DMS114 treated with DMSO at 0.1 percent for 48 hours (cell line): ENCODE data around the gene TCP11X1.
"Not testable (repeated sequence)": the region's sequence is repeated elsewhere in the genome, so short reads cannot be mapped to it uniquely, and the experiment has no call there.

Experiments used
- DNase-seq: peaks from one replicate; lab custom pipeline; 2025; ENCODE audit not compliant: unreplicated experiment; lab: John Stamatoyannopoulos, UW

TCP11X1 gene

DNA sequence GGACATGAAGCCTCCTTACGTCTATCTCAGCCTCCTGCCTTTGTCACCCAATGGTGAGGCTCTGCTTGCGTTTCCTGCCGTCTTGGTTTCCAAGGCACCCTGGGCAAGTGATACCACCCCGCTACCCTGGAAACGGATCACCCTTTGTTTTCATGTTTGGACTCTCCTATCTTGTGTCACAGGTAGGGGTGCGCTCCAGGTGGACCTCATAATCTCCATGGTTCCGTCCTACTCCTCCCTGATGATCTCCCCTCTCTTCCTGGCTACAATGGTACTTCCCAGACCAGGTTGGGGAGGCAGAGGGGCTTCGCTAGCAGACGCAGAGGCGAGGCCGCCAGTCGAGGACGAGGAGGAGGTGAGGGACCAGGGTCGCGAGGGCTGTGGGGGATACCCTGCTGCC is at the start of gene TCP11X1:
TSS of gene TCP11X1 (plus strand) at position 316 of the 400 bp plus-strand sequence.
- DNase-seq = not testable (repeated sequence)

DNA sequence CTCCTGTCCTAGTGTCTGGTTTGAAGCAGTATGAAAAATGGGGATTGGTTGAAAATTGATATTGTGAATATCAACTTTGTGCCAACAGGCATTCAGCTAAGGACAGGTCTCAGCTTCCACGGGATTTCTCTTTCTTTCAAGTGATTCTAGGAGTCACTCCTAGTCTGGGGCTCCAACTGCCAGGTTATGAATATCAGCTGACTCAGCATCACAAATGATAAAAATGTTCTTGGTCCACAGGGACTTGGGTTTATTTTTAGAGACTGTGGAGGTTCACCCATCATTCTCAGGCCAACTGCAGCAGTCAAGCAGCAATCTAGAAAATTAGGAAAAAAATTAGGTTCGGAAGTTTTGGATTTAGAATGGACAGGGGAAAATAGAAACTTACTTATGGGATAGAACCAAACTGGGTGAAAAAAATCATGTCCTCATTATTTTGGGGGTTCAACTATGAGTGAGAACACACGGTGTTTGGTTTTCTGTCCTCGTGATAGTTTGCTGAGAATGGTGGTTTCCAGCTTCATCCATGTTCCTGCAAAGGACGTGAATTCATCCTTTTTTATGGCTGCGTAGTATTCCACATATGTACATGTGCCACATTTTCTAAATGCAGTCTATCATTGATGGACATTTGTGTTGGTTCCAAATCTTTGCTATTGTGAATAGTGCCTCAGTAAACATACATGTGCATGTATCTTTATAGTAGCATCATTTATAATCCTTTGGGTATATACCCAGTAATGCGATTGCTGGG is 29.0 kb upstream of the TCP11X1 start:
- no peak for DNase-seq

GRCh38 chrX:102207940-102208339 is 7.2 kb upstream of the TCP11X1 start:
- not testable (repeated sequence) for DNase-seq

DNA sequence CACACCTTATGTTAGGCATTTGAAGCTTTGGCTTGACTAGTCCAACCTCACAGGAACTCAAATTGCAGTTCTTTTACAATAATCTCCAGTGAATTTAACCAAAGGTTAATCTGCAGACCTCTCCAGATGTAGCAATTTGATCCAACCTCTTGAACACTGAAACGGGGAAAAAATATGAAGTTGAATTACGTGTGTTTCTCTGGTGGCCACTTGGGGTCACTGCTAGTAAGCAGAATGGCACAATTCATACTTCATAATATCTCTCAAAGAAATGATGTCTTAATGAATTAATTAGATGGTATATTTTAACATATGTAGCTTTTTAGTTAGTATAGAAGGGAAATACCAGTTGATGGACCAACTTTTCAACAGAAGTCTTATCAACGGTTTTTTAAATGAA is 1.4 kb downstream of the TCP11X1 start:
- DNase-seq = not testable (repeated sequence)

GRCh38 chrX:102235678-102236077 is 20.6 kb downstream of the TCP11X1 start:
- not testable (repeated sequence) for DNase-seq

DNA sequence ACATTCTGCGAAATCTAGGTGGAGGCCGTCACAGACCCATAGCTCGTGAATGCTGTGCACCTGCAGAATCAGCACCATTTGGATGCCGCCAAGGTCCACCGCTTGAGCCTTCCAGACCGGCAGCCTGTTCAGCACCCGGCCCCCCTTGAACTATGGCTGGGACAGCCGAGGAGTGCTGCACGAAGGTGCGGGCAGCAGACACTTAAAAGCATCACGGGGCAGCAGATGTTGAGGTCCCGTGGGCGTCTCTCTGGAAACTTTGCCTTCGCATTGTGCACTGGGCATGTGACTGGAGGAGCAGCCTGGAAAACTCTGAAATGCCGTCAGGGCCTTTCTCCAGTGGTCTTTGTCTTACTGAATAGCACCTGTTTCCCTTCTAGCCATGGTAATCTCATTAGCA is 25.2 kb downstream of the TCP11X1 start:
- DNase-seq = not testable (repeated sequence)

DNA sequence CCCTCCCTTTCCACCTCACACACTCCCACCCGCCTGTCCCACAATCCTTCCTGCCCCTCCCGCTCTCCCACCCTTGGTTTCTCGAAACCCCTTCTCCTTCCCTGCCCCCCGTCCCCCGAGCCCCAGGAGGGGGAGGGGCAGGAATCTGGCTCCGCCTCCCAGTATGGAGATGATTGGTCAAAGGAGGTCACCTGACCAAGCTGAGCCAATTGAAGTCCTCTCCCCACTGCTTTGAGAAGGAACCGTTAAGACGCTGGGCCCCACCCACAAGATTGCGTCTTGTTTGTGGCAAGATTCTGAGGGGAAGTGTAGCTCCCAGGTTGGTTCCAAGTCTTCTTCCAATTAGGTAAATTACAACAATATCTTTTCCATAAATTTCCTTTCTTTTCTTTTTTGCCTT is 31.8 kb downstream of the TCP11X1 start, which contains the start of gene NXF2:
TSS of gene NXF2 (plus strand) at position 275 of the 400 bp plus-strand sequence. CDS start 59,912 bp downstream, outside the sequence.
- not testable (repeated sequence) for DNase-seq

DNA sequence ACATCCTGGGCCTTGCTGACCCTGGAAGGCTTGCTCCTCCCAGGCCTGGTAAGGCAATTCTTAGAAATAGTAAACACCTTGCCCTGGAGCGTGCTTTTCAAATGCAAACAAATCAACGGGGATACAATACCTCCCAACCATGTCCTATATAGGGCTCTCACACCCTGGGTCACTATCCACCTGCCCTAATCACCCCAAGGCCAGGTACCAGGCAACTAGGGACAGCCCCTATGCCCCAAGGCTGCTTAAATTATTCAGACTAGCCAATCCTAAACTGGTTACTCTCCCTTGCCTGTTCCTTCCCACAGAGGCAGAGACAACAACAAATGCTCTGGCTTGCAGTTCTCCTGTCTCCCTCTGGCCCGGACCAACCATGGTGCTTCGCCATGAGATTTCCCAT is 57.1 kb downstream of the TCP11X1 start:
- not testable (repeated sequence) for DNase-seq
